ENCODE data around the gene DDX3Y.

The DDX3Y gene

GRCh38 chrY:12913541-12913940 is 8.9 kb downstream of the DDX3Y start:
- no peak for TF ChIP-seq CTCF (conservative IDR thresholded peaks at IDR 0.05)
- no peak overlapping the region for H3K27ac ChIP-seq

- H3K27ac ChIP-seq: no peak overlapping the region
- TF ChIP-seq CTCF (conservative IDR thresholded peaks at IDR 0.05): peak; percentile 50
Observed at GRCh38 chrY:12928043-12928442, 23.4 kb downstream of the DDX3Y start.

GRCh38 chrY:12941725-12942687 is 37.3 kb downstream of the DDX3Y start:
- H3K27ac ChIP-seq: no peak overlapping the region
- TF ChIP-seq CTCF (conservative IDR thresholded peaks at IDR 0.05): no peak
